Esophagus squamous epithelium (tissue), 5 donors: ENCODE data around the gene C11orf98. TPM values are rescaled to one million over a fixed set of nuclear protein-coding genes. Genes with fewer than 3 reads are reported as not detected.

Experiments
- DNase-seq: peaks from one replicate; lab custom pipeline; 2025; lab: John Stamatoyannopoulos, UW
- H3K27ac ChIP-seq, 4 donors: fragments of 200-600 bp; sonication (generic); one replicate each; pipeline ENCODE4 v1.5.1; 2016 to 2019; ENCODE audit warnings: mild to moderate bottlenecking in 1 of 4
- H3K27me3 ChIP-seq, 4 donors: fragments of 200-600 bp; sonication (generic); 1 replicate in 3 of 4; 2 replicates in 1 of 4; pipeline versions ENCODE4 v1.5.1 to v1.6.0; 2017 to 2021; ENCODE audit warnings: antibody characterized with exemption in 1 of 4
- H3K36me3 ChIP-seq, 3 donors: fragments of 200-600 bp; sonication (generic); one replicate each; pipeline ENCODE4 v1.5.1; 2016 to 2019
- H3K4me1 ChIP-seq, 3 donors: fragments of 200-600 bp; sonication (generic); one replicate each; pipeline ENCODE4 v1.5.1; 2017 to 2019
- H3K4me3 ChIP-seq, 4 donors: fragments of 200-600 bp; sonication (generic); 1 replicate in 3 of 4; 2 replicates in 1 of 4; pipeline ENCODE4 v1.5.1; 2016 to 2019; ENCODE audit warnings: mild to moderate bottlenecking in 2 of 4, moderate library complexity in 1 of 4
- H3K9me3 ChIP-seq, 3 donors: fragments of 200-600 bp; sonication (generic); one replicate each; pipeline ENCODE4 v1.5.1; 2016 to 2019
- CTCF ChIP-seq, 6 experiments: fragments of 450-650 bp in 4 of 6; fragments of 200-600 bp in 2 of 6; sonication (generic) in 2 of 6; IDR thresholded peaks; one replicate each; pipeline ENCODE4 v1.5.1; 2016 to 2019; ENCODE audit warnings: antibody characterized with exemption in 6 of 6, mild to moderate bottlenecking in 4 of 6, moderate library complexity in 4 of 6
- POLR2A ChIP-seq, 4 donors: fragments of 450-650 bp; IDR thresholded peaks; one replicate each; pipeline ENCODE4 v1.6.1; 2017; ENCODE audit warnings: antibody characterized with exemption in 4 of 4, mild to moderate bottlenecking in 4 of 4, moderate library complexity in 3 of 4
- WGBS, 2 donors: methylation state at CpG; one replicate each; pipeline ENCODE4 v1.1.5; 2018; 5-methylcytosine and 5-hydroxymethylcytosine counted together
- intact Hi-C: fragments of 100-400 bp; cut with DNase I; formaldehyde crosslinking; loops from one replicate; pipeline ENCODE4 v1.15.0; 2022
- total RNA-seq, 4 donors: library from RNA; depleted of rRNA; stranded (reverse); fragments of >200 nt; gene quantifications; one replicate each; pipeline ENCODE4 v1.1.0, GENCODE V29; 2016
- donor health status: DM: yes; HTN: yes; CAD: no.

C11orf98 gene
- total RNA-seq, 4 donors from 2014 or later = 36.0 to 53.4 (median 43.6) TPM

- TF ChIP-seq CTCF (IDR thresholded peaks at IDR 0.05) = no peak
- no peak for TF ChIP-seq POLR2A (IDR thresholded peaks at IDR 0.05)
- H3K4me3 ChIP-seq = peak overlapping the region; percentile 75 to 96 (median 82)
- H3K36me3 ChIP-seq = peaks cover 0 to 53% (median 4%) of the 10 kb centered on the region in 3 donors
- WGBS, 2 donors = 0% methylated on average over 17 of the region's 17 CpGs
- intact Hi-C loops = loop anchor here (5.0 kb wide), 1 partner anchor 74 kb away; no protein-coding TSS in a partner anchor
- H3K9me3 ChIP-seq = no peaks in the 10 kb centered on the region
- peaks cover 32 to 83% (median 42%) of the 10 kb centered on the region in 3 donors for H3K4me1 ChIP-seq
- DNase-seq = no peak
- peak overlapping the region; percentile 92 to 95 (median 93) for H3K27ac ChIP-seq
- H3K27me3 ChIP-seq = no peaks in the 10 kb centered on the region
These were observed 6.2 kb upstream of the C11orf98 start for GRCh38 chr11:62671236-62671607.

GRCh38 chr11:62669420-62670161, 4.6 kb upstream of the C11orf98 start:
- Histone ChIP-seq H3K9me3 (no peaks in the 10 kb centered on the region), H3K36me3 (peaks cover 0 to 37% (median 5%) of the 10 kb centered on the region in 3 donors), H3K27me3 (no peaks in the 10 kb centered on the region), H3K4me3 (no peak overlapping the region), H3K4me1 (peaks cover 34 to 78% (median 44%) of the 10 kb centered on the region in 3 donors), H3K27ac (peak overlapping the region in 2 of 4 donors; percentile 22 to 95)
- 55 to 72% methylated on average over 3 to 4 of the region's 4 CpGs for WGBS, 2 donors
- intact Hi-C loops = loop anchor here (5.0 kb wide), 1 partner anchor 72 kb away; no protein-coding TSS in a partner anchor
- TF ChIP-seq CTCF (IDR thresholded peaks at IDR 0.05) (no peak), POLR2A (IDR thresholded peaks at IDR 0.05) (no peak)
- no peak for DNase-seq

- no peaks in the 10 kb centered on the region for H3K27me3 ChIP-seq
- peaks cover 0 to 28% (median 5%) of the 10 kb centered on the region in 3 donors for H3K36me3 ChIP-seq
- no peak for TF ChIP-seq CTCF (IDR thresholded peaks at IDR 0.05)
- TF ChIP-seq POLR2A (IDR thresholded peaks at IDR 0.05) = no peak
- no peaks in the 10 kb centered on the region for H3K9me3 ChIP-seq
- no peak for DNase-seq
- H3K4me1 ChIP-seq = peaks cover 23 to 72% (median 41%) of the 10 kb centered on the region in 3 donors
- 70 to 83% methylated on average over 1 to 2 of the region's 2 CpGs for WGBS, 2 donors
- no peak overlapping the region for H3K27ac ChIP-seq
- H3K4me3 ChIP-seq = no peak overlapping the region
- intact Hi-C loops = no loop called here
These were observed 2.5 kb upstream of the C11orf98 start for GRCh38 chr11:62667460-62667859.

GRCh38 chr11:62666259-62666926, 1.4 kb upstream of the C11orf98 start:
- Histone ChIP-seq H3K27ac (peak overlapping the region; percentile 91 to 97 (median 95)), H3K9me3 (no peaks in the 10 kb centered on the region), H3K27me3 (no peaks in the 10 kb centered on the region), H3K36me3 (peaks cover 0 to 38% (median 10%) of the 10 kb centered on the region in 3 donors), H3K4me1 (peaks cover 20 to 65% (median 40%) of the 10 kb centered on the region in 3 donors), H3K4me3 (peak overlapping the region; percentile 78 to 94 (median 83))
- no peak for TF ChIP-seq POLR2A (IDR thresholded peaks at IDR 0.05)
- no peak for DNase-seq
- WGBS, 2 donors = 26 to 43% methylated on average over 7 to 14 of the region's 16 CpGs
- intact Hi-C loops = no loop called here

- Histone ChIP-seq H3K9me3 (no peaks in the 10 kb centered on the region), H3K36me3 (peaks cover 0 to 44% (median 10%) of the 10 kb centered on the region in 3 donors), H3K27ac (peak overlapping the region; percentile 91 to 97 (median 95)), H3K27me3 (no peaks in the 10 kb centered on the region), H3K4me3 (peak overlapping the region; percentile 78 to 94 (median 83)), H3K4me1 (peaks cover 17 to 61% (median 38%) of the 10 kb centered on the region in 3 donors)
- intact Hi-C loops = no loop called here
- no peak for TF ChIP-seq POLR2A (IDR thresholded peaks at IDR 0.05)
- TF ChIP-seq CTCF (IDR thresholded peaks at IDR 0.05) = no peak
- no peak for DNase-seq
- WGBS, 2 donors = 3% methylated on average over 24 to 33 of the region's 39 CpGs
These were observed 719 bp upstream of the C11orf98 start for GRCh38 chr11:62665599-62666258.
